ENCODE measurements around the gene PDHX.

PDHX gene

GRCh38 chr11:35030716-35031213 lies 114.3 kb downstream of the PDHX start:
- no peaks in the 10 kb centered on the region for H3K9me2 ChIP-seq (replicated peaks; ENCODE audit: insufficient read depth, low read length)
- no peaks in the 10 kb centered on the region for H3K9me3 ChIP-seq (replicated peaks; ENCODE audit: insufficient read depth, low read length)
- no peak overlapping the region for H3K4me2 ChIP-seq (ENCODE audit: low read depth, low read length)
- H2AFZ ChIP-seq (ENCODE audit: low read length), result no peak overlapping the region
- peaks cover 15% of the 10 kb centered on the region for H3K4me1 ChIP-seq (ENCODE audit: low read length)
- no peaks in the 10 kb centered on the region for H3K79me2 ChIP-seq (ENCODE audit: low read length)
- no peak overlapping the region for H3K9ac ChIP-seq (ENCODE audit: low read length)
- H3K27ac ChIP-seq (ENCODE audit: low read length), result no peak overlapping the region
- no peak for TF ChIP-seq EZH2 (optimal IDR thresholded peaks at IDR 0.05; ENCODE audit: low read depth, low read length)
- TF ChIP-seq CTCF (IDR thresholded peaks at IDR 0.05; ENCODE audit: low read length), result no peak
- no peak for TF ChIP-seq EZH2phosphoT487 (IDR thresholded peaks at IDR 0.05; ENCODE audit: low read length)
- H3F3A ChIP-seq (ENCODE audit: insufficient read depth, low read length), result no peaks in the 10 kb centered on the region; the same call in 1 of the 2 replicates
- no peaks in the 10 kb centered on the region for H4K20me1 ChIP-seq (ENCODE audit: insufficient read depth, low read length)
- no peak overlapping the region for H3K4me3 ChIP-seq (ENCODE audit: low read length)
- H3K27me3 ChIP-seq (replicated peaks; ENCODE audit: insufficient read depth, low read length), result no peaks in the 10 kb centered on the region
- no peak for DNase-seq
- no peaks in the 10 kb centered on the region for H3K36me3 ChIP-seq (replicated peaks; ENCODE audit: insufficient read depth, low read length)

- Histone ChIP-seq H3K9me2 (replicated peaks; ENCODE audit: insufficient read depth, low read length) (no peaks in the 10 kb centered on the region), H3K27ac (ENCODE audit: low read length) (no peak overlapping the region), H3K4me1 (ENCODE audit: low read length) (peaks cover 15% of the 10 kb centered on the region), H3K9ac (ENCODE audit: low read length) (no peak overlapping the region), H3K9me3 (replicated peaks; ENCODE audit: insufficient read depth, low read length) (no peaks in the 10 kb centered on the region), H3F3A (ENCODE audit: insufficient read depth, low read length) (no peaks in the 10 kb centered on the region; the same call in 1 of the 2 replicates), H3K27me3 (replicated peaks; ENCODE audit: insufficient read depth, low read length) (no peaks in the 10 kb centered on the region), H2AFZ (ENCODE audit: low read length) (no peak overlapping the region), H3K4me3 (ENCODE audit: low read length) (no peak overlapping the region), H4K20me1 (ENCODE audit: insufficient read depth, low read length) (no peaks in the 10 kb centered on the region), H3K36me3 (replicated peaks; ENCODE audit: insufficient read depth, low read length) (no peaks in the 10 kb centered on the region), H3K79me2 (ENCODE audit: low read length) (no peaks in the 10 kb centered on the region), H3K4me2 (ENCODE audit: low read depth, low read length) (no peak overlapping the region)
- no peak for DNase-seq
- TF ChIP-seq EZH2phosphoT487 (IDR thresholded peaks at IDR 0.05; ENCODE audit: low read length) (no peak), CTCF (IDR thresholded peaks at IDR 0.05; ENCODE audit: low read length) (no peak), EZH2 (optimal IDR thresholded peaks at IDR 0.05; ENCODE audit: low read depth, low read length) (no peak)
Measured at GRCh38 chr11:35031346-35031745, 114.9 kb downstream of the PDHX start.

GRCh38 chr11:35031867-35032266 lies 115.4 kb downstream of the PDHX start:
- Histone ChIP-seq H3K4me1 (ENCODE audit: low read length) (peaks cover 15% of the 10 kb centered on the region), H3K9me3 (replicated peaks; ENCODE audit: insufficient read depth, low read length) (no peaks in the 10 kb centered on the region), H4K20me1 (ENCODE audit: insufficient read depth, low read length) (no peaks in the 10 kb centered on the region), H2AFZ (ENCODE audit: low read length) (no peak overlapping the region), H3F3A (ENCODE audit: insufficient read depth, low read length) (no peaks in the 10 kb centered on the region; the same call in 1 of the 2 replicates), H3K79me2 (ENCODE audit: low read length) (no peaks in the 10 kb centered on the region), H3K4me3 (ENCODE audit: low read length) (no peak overlapping the region), H3K9me2 (replicated peaks; ENCODE audit: insufficient read depth, low read length) (no peaks in the 10 kb centered on the region), H3K4me2 (ENCODE audit: low read depth, low read length) (no peak overlapping the region), H3K36me3 (replicated peaks; ENCODE audit: insufficient read depth, low read length) (no peaks in the 10 kb centered on the region), H3K27ac (ENCODE audit: low read length) (no peak overlapping the region), H3K9ac (ENCODE audit: low read length) (no peak overlapping the region), H3K27me3 (replicated peaks; ENCODE audit: insufficient read depth, low read length) (no peaks in the 10 kb centered on the region)
- TF ChIP-seq EZH2 (optimal IDR thresholded peaks at IDR 0.05; ENCODE audit: low read depth, low read length) (no peak), CTCF (IDR thresholded peaks at IDR 0.05; ENCODE audit: low read length) (no peak), EZH2phosphoT487 (IDR thresholded peaks at IDR 0.05; ENCODE audit: low read length) (no peak)
- DNase-seq, result no peak
